Retinal pigment epithelial cell (primary cell): Measurements from ENCODE around the gene SH2D3A.

Source experiments
- DNase-seq: peaks from one replicate; pipeline ENCODE4 v3.0.0-alpha.2; 2010; ENCODE audit warnings: low read depth
- H3K4me3 ChIP-seq: 2 replicates; pipeline ENCODE4 v1.5.1; 2011; ENCODE audit warnings: mild to moderate bottlenecking, low read length, control low read depth, moderate library complexity
- TF ChIP-seq, protein P1 (sequence below): conservative IDR thresholded peaks from 2 replicates; pipeline ENCODE4 v1.5.1; 2011; ENCODE audit warnings: low read depth, low read length, control low read depth, inconsistent platforms

Gene SH2D3A

DNA sequence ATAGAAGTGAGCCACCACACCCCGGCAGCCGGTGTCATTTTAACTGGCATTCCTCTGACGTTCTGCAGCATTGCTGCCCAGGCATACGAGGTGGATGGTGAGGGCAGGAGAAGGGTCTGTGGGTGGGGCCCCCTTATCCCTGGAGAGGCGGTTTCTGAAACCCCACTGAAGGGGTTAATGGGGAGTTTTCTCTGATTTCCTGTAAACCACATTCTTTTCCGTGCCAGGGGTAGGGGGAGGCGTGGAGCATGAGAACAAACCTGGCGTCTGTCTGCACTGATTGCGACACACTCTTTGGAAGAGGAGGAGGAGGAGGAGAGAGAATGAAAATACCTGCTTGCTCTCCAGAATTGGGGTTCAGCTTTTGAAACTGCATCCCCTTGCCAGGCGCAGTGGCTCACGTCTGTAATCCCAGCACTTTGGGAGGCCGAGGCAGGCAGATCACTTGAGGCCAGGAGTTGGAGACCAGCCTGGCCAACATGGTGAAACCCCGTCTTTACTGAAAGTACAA lies 44.1 kb downstream of the SH2D3A start:
- TF ChIP-seq, protein P1, sequence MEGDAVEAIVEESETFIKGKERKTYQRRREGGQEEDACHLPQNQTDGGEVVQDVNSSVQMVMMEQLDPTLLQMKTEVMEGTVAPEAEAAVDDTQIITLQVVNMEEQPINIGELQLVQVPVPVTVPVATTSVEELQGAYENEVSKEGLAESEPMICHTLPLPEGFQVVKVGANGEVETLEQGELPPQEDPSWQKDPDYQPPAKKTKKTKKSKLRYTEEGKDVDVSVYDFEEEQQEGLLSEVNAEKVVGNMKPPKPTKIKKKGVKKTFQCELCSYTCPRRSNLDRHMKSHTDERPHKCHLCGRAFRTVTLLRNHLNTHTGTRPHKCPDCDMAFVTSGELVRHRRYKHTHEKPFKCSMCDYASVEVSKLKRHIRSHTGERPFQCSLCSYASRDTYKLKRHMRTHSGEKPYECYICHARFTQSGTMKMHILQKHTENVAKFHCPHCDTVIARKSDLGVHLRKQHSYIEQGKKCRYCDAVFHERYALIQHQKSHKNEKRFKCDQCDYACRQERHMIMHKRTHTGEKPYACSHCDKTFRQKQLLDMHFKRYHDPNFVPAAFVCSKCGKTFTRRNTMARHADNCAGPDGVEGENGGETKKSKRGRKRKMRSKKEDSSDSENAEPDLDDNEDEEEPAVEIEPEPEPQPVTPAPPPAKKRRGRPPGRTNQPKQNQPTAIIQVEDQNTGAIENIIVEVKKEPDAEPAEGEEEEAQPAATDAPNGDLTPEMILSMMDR = no peak
- DNase-seq = peak; percentile 29
- no peak overlapping the region for H3K4me3 ChIP-seq

DNA sequence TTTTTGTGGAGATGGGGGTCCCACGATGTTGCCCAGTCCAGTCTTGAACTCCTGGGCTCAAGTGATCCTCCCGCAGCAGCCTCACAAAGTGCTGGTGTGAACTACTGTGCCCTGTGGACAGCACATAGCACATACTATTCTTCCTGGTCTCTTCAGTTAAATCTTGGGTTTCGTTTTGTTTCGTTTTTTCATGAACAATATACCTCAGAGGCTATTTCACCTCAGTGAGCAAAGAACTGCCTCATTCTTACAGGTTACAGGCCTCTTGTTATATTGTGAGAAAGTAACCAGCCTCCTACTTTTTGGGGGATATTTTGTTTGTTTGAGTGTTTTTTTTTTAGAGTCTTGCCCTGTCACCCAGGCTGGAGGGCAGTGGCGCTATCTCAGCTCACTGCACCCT lies 45.5 kb downstream of the SH2D3A start:
- DNase-seq = no peak
- TF ChIP-seq, protein P1 = no peak
- no peak overlapping the region for H3K4me3 ChIP-seq

DNA sequence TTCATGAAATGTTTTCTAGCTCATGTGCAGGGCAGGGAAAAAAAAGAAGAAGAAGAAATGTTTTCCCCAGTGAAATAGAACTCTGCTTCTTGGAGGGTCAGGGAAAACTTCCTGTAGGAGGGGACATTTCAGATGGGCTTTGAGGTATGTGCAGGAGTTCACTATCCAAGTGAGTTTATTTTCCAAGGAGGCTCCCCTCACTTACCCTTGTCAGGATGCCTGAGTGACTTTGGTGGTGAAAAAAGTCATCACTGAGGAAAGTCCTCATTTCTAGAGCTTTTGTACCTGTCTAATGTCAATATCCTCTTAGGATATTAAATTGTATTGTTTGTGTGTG lies 46.1 kb downstream of the SH2D3A start:
- no peak overlapping the region for H3K4me3 ChIP-seq
- no peak for DNase-seq
- TF ChIP-seq, protein P1 = no peak

DNA sequence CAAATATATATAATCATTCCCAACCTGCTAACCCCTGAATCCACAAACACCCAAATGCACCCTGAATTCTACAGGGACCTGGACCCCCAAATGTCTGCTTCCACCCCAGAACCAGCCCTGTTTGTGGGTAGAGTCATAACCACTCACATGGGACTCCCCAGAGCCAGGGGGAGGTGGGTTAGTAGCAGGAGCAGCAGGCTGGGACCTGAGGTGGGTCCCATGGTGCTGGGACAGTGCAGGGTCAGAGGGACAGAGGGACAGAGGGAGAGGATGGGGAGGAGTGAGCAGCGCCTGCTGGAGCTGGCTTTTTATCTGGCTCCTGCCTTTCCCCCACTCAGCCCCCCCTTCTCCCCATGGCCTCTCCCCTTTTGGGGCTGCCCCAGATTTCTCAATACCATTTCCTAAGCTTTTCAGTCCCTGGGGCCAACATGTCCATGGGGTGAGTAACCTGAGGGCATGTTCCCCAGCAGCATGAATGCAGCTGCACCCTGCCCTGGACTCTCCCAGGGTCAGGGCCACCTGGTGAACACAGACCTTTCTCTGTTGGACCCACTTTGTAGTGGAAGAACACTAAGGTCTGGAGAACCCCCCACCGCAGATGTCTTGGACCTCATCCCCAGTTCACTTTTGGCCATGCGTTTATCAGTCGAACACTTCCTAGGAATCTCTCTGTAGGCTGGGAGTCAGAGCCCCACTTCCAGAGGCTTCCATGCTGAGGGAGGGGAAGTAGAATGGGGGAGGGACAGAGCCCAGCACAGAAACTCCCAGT lies 46.7 kb downstream of the SH2D3A start, which contains the start of gene C3:
TSS of gene C3 (minus strand) at position 282 of the 769 bp plus-strand sequence. CDS start at position 221, 61 bp downstream.
- no peak within 1 kb of the TSS for H3K4me3 ChIP-seq
- TF ChIP-seq, protein P1 = no peak
- DNase-seq = no peak

DNA sequence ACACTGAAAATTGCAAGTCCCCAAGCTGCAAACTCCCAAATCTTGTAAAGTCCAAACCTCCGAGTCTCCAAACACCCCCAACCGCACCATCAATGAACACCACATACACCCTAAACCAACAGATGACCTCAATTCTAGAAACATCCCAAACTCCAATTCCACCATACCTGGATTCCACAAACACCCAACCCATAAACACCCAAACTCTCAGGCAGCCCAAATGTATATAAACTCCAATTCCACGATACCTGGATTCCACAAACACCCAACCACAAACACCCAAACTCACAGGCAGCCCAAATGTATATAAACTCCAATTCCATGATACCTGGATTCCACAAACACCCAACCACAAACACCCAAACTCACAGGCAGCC lies 47.3 kb downstream of the SH2D3A start:
- TF ChIP-seq, protein P1 = no peak
- no peak overlapping the region for H3K4me3 ChIP-seq
- no peak for DNase-seq

DNA sequence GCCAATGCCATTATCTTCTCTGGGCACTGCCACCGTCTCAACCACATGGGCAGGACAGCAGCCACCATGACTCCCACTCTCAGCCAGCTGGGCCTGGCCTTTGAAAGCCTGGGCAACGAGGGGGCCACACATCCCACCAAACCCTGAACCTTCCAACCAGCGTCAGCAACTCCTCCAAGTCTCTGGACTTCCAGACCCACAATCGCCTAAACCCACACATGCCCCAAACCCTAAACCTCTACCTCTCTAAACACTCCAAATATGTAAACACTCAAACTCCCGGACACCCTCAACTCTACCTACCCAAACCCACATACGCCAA lies 47.7 kb downstream of the SH2D3A start:
- no peak overlapping the region for H3K4me3 ChIP-seq
- DNase-seq = no peak
- TF ChIP-seq, protein P1 = no peak
